Activated naive CD4-positive, alpha-beta T cell treated with anti-CD3 and anti-CD28 coated beads, Interleukin-2, amount 50 U/mL, for 24 hours (primary cell): ENCODE measurements around the gene SLX9.
"Not testable (repeated sequence)": the region's sequence is repeated elsewhere in the genome, so short reads cannot be mapped to it uniquely, and the experiment has no call there.

Experiments used
- H3K27ac Mint-ChIP-seq: one replicate; pipeline ENCODE4 v1.8.0; 2021; ENCODE audit warnings: mild to moderate bottlenecking, mixed read lengths
- H3K27me3 Mint-ChIP-seq: one replicate; pipeline ENCODE4 v1.8.0; 2021; ENCODE audit warnings: mixed read lengths
- H3K36me3 Mint-ChIP-seq: one replicate; pipeline ENCODE4 v1.8.0; 2021; ENCODE audit warnings: mixed read lengths
- H3K4me1 Mint-ChIP-seq: one replicate; pipeline ENCODE4 v1.8.0; 2021; ENCODE audit warnings: mixed read lengths
- H3K4me3 Mint-ChIP-seq: one replicate; pipeline ENCODE4 v1.8.0; 2021; ENCODE audit warnings: mild to moderate bottlenecking, mixed read lengths
- H3K9me3 Mint-ChIP-seq: one replicate; pipeline ENCODE4 v1.8.0; 2021; ENCODE audit warnings: mixed read lengths

The SLX9 gene

DNA sequence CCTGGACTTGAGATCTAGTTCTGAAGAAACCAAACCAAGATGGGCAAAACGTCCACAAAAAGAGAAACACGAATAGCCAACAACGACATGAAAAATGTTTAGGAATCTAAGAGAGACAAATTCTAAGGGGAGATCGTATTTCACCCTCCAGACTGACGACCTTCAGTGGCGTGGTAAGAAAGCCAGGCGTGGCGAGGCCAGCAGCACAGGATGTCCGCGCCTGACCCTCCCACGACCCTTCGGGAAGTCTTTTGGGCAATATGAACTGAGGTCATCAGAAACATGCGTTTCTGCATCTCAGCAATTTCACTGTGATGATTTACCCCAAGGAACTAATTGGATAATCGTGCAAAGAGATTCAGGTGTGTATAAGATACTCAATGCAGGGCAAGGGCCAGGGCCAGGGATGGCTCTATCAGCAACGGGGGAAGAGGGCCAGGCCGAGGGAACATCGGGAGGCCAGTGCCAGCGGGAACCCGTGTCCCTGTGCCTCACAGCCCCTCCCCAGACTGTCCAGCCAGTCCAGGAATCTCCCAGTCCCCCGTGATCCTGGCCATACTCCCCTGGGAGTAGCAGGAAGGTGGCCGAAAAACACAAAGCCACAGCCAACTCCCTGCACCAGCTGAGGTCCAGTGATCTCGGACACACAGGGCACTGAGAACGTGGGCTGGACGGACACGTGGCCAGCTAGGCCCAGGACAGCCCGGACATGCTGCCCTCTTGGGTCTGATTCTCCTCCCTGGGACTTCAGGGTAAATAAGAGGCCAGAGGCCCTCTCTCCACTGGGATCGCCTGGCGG lies 81.0 kb downstream of the SLX9 start:
- Mint-ChIP-seq H3K27ac (no peak overlapping the region), H3K9me3 (peaks cover 4% of the 10 kb centered on the region), H3K4me3 (no peak overlapping the region), H3K36me3 (no peaks in the 10 kb centered on the region), H3K27me3 (peaks cover 14% of the 10 kb centered on the region), H3K4me1 (peaks cover 8% of the 10 kb centered on the region)

DNA sequence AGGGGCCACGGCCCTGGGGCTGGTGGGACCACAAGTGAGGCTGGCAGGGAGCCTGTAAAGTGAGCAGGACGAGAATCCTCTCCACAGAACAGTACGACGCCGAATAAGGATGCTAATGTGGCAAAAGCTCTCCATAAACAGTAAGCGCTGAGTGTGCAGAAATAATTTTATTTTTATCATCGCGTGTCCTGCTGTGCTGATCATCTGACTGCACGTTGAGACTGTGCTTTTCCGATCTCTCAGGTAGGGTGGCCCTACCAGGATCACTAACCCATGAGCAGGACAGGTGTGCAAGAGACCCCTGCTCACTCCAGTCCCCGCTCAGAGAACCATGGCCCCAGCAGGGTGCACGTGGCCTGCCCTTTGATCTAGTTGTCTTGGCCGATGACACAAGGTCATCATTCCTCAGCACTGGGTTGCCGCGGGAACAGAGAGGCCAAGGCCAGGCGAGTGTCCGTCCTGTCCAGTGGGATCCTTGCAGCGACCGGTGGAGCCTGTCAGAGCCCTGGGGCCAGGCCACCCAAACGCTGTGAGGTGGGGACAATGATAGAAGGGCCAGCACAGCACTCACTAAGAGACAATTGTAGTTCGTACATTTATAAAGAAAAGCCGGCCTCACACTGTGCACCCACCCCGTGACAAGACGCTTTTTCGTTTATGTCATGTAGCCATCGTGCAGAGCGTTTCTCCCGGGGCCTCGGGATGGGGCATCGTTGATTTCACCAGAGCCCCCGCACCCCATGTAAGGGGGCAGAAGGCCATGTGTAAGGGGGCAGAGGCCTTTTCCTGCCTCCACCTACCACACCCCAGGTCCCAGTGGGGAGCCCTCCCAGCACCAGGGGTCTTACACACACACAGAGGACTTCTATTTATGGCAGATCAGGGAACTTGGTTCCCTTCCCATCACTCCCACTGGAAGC lies 81.9 kb downstream of the SLX9 start:
- H3K36me3 Mint-ChIP-seq, result no peaks in the 10 kb centered on the region
- H3K27me3 Mint-ChIP-seq, result peaks cover 10% of the 10 kb centered on the region
- H3K4me3 Mint-ChIP-seq, result no peak overlapping the region
- peaks cover 4% of the 10 kb centered on the region for H3K9me3 Mint-ChIP-seq
- peaks cover 8% of the 10 kb centered on the region for H3K4me1 Mint-ChIP-seq
- H3K27ac Mint-ChIP-seq, result no peak overlapping the region

DNA sequence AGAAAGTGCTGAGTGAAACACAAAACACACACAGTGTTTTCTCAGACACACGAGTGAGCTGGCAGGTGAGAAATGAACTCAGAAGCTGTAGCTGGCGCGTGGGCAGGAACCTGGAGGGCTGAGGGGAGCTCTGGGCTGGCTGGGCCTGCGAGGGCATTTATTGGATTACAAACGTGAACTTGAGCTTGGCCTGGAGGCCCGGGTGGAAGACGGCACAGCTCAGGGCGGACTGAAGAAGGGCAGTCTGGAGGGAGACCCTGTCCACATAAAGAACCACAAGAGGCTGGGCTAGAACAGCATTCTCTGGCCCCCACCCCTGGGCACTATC lies 82.5 kb downstream of the SLX9 start:
- no peak overlapping the region for H3K27ac Mint-ChIP-seq
- peaks cover 4% of the 10 kb centered on the region for H3K9me3 Mint-ChIP-seq
- no peaks in the 10 kb centered on the region for H3K36me3 Mint-ChIP-seq
- H3K4me1 Mint-ChIP-seq, result peaks cover 8% of the 10 kb centered on the region
- H3K4me3 Mint-ChIP-seq, result no peak overlapping the region
- H3K27me3 Mint-ChIP-seq, result peaks cover 8% of the 10 kb centered on the region

DNA sequence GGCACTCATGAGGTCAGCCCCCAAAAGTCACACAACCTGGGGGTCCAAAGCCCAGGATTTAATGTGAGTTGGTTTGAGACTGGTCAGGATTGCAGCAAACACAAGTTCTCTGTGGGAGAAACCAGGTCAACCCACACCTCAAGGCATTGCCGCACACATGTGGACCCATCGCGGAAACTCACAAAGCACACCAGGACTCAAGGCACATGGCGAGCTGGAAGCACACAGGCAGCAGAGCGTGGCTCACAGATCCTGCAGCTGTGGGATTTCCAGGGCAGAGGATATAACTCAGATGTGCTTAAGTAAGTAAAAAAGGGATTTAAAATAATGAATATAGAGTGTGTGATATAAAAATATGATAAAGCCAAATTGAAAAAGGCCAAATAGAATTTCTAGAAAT lies 82.9 kb downstream of the SLX9 start:
- Mint-ChIP-seq H3K4me1 (peaks cover 4% of the 10 kb centered on the region), H3K9me3 (peaks cover 4% of the 10 kb centered on the region), H3K27ac (no peak overlapping the region), H3K27me3 (peaks cover 5% of the 10 kb centered on the region), H3K4me3 (no peak overlapping the region), H3K36me3 (no peaks in the 10 kb centered on the region)

DNA sequence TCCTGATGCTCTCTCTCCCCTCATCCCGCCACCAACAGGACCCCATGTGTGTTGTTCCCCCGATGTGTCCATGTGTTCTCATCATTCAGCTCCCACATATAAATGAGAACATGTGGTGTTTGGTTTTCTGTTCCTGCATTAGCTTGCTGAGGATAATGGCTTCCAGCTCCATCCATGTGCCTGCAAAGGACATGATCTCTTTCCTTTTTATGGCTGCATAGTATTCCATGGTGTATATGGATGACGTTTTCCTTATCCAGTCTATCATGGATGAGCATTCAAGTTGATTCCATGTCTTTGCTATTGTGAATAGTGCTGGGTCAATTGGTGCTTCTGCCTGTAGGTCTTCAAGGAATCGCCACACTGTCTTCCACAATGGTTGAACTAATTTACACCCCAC lies 84.7 kb downstream of the SLX9 start:
- not testable (repeated sequence) for H3K27me3 Mint-ChIP-seq, H3K4me1 Mint-ChIP-seq, H3K27ac Mint-ChIP-seq, H3K4me3 Mint-ChIP-seq, H3K36me3 Mint-ChIP-seq, H3K9me3 Mint-ChIP-seq

DNA sequence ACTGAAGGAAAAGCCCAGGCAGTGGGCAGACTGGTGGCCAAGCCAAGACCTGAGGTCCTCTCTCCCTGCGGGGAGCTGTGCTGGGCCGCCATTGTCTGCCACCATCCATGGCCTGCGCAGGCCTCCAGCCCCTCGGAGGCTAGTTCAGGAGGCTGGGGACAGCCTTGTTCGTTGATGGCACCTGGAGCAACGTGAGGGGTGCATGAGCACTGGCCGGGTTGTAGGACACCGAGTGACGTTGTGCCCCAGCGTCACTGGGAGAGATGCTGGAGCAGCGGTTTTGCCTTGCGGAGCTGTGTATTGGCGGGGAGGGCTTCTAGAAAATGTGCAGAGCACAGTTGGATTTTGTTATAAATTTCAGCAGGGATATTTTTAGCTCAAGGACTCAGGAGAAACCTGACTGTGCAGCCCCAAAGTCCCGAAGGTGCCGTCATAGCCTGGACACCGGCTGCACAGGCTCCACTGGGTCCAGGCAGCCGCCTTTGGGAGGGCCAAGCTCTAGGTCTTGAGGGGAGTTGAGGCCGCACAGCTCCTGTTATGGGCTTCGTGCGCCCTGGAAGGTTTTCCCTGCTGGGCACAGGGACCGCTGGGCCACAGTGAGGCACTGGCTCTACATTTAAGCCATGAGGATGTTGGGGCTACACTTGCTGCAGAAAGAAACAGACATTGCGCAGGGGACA lies 86.4 kb downstream of the SLX9 start:
- peaks cover 4% of the 10 kb centered on the region for H3K9me3 Mint-ChIP-seq
- H3K27me3 Mint-ChIP-seq, result no peaks in the 10 kb centered on the region
- no peak overlapping the region for H3K4me3 Mint-ChIP-seq
- no peaks in the 10 kb centered on the region for H3K4me1 Mint-ChIP-seq
- H3K36me3 Mint-ChIP-seq, result no peaks in the 10 kb centered on the region
- H3K27ac Mint-ChIP-seq, result no peak overlapping the region
